GM19239 (cell line): ENCODE measurements around the gene ZSCAN21.
A peak's percentile ranks its signal among the peaks of the same experiment; 100 is the strongest.

Experiments
- DNase-seq: peaks from one replicate; pipeline ENCODE4 v3.0.0; 2011; ENCODE audit warnings: low spot score; ENCODE audit not compliant: insufficient read length
- FAIRE-seq: peaks from 2 replicates; lab custom pipeline; 2011; peaks lifted over from hg19 to GRCh38; lab: Jason Lieb, UNC

Gene ZSCAN21

GRCh38 chr7:100071018-100071723, 21.6 kb downstream of the ZSCAN21 start:
- FAIRE-seq, result no peak
- no peak for DNase-seq

GRCh38 chr7:100072462-100072861, 22.9 kb downstream of the ZSCAN21 start:
- DNase-seq (no peak), FAIRE-seq (no peak)

- no peak for DNase-seq
Measured at GRCh38 chr7:100074841-100075240, 25.3 kb downstream of the ZSCAN21 start.

GRCh38 chr7:100075418-100075817, 25.8 kb downstream of the ZSCAN21 start:
- FAIRE-seq (no peak), DNase-seq (no peak)

More at GRCh38 chr7:100074841-100075240, 25.3 kb downstream of the ZSCAN21 start:
- FAIRE-seq, result no peak

- FAIRE-seq (no peak), DNase-seq (no peak)
Measured at GRCh38 chr7:100077205-100077604, 27.6 kb downstream of the ZSCAN21 start.

GRCh38 chr7:100079024-100079560, 29.5 kb downstream of the ZSCAN21 start:
- FAIRE-seq (no peak), DNase-seq (no peak)

GRCh38 chr7:100080907-100081534, 31.4 kb downstream of the ZSCAN21 start:
- no peak for DNase-seq
- no peak for FAIRE-seq

- DNase-seq (peak; percentile 87), FAIRE-seq (peak; percentile 98)
Measured at GRCh38 chr7:100081535-100082102, 32.0 kb downstream of the ZSCAN21 start, which contains the start of gene ZNF3. Gene ZNF3 (minus strand): TSS chr7:100081723. CDS start chr7:100077357, 4,366 bp downstream.

GRCh38 chr7:100082978-100083377, 33.4 kb downstream of the ZSCAN21 start:
- FAIRE-seq, result no peak
- DNase-seq, result no peak

- FAIRE-seq, result no peak
- DNase-seq, result no peak
Measured at GRCh38 chr7:100085515-100085914, 35.9 kb downstream of the ZSCAN21 start.

GRCh38 chr7:100087055-100087750, 37.6 kb downstream of the ZSCAN21 start:
- FAIRE-seq, result no peak
- no peak for DNase-seq

GRCh38 chr7:100088095-100088620, 38.6 kb downstream of the ZSCAN21 start:
- DNase-seq (no peak), FAIRE-seq (no peak)

GRCh38 chr7:100088621-100089457, 39.3 kb downstream of the ZSCAN21 start, which contains the start of gene COPS6:
Gene COPS6 (plus strand): TSS chr7:100088969. CDS start chr7:100088991, 22 bp downstream.
- DNase-seq (peak; percentile 72), FAIRE-seq (peak; percentile 84)

- FAIRE-seq (no peak), DNase-seq (no peak)
Measured at GRCh38 chr7:100089458-100090196, 40.1 kb downstream of the ZSCAN21 start.

GRCh38 chr7:100090527-100091410, 41.2 kb downstream of the ZSCAN21 start:
- no peak for FAIRE-seq
- no peak for DNase-seq

- DNase-seq, result no peak
Measured at GRCh38 chr7:100091411-100092181, 42.0 kb downstream of the ZSCAN21 start.

GRCh38 chr7:100093054-100093453, 43.5 kb downstream of the ZSCAN21 start:
- DNase-seq, result no peak
- no peak for FAIRE-seq

More at GRCh38 chr7:100091411-100092181, 42.0 kb downstream of the ZSCAN21 start:
- FAIRE-seq, result no peak
